BLaER1 treated with 17β-estradiol and CSF1 and Interleukin-3, amounts not matched to agents 10 nM and 100 nM (cell line): Measurements from ENCODE around the gene MCCC1.
"Not testable (repeated sequence)": the region's sequence is repeated elsewhere in the genome, so short reads cannot be mapped to it uniquely, and the experiment has no call there.

Source experiments
- H3K27ac ChIP-seq, 11 experiments: shearing (Covaris generic); formaldehyde crosslinking; 2 replicates each; pipeline ENCODE4 v1.8.1; 2022
- H3K27me3 ChIP-seq, 11 experiments: shearing (Covaris generic); formaldehyde crosslinking; 2 replicates each; pipeline ENCODE4 v1.8.1; 2022
- H3K36me3 ChIP-seq, 11 experiments: shearing (Covaris generic); formaldehyde crosslinking; 2 replicates each; pipeline ENCODE4 v1.8.1; 2022
- H3K4me1 ChIP-seq, 10 experiments: shearing (Covaris generic); formaldehyde crosslinking; 2 replicates each; pipeline ENCODE4 v1.8.1; 2022
- H3K4me2 ChIP-seq, 11 experiments: shearing (Covaris generic); formaldehyde crosslinking; 2 replicates each; pipeline ENCODE4 v1.8.1; 2022
- H3K4me3 ChIP-seq, 10 experiments: shearing (Covaris generic); formaldehyde crosslinking; 2 replicates each; pipeline ENCODE4 v1.8.1; 2022
- H3K9ac ChIP-seq, 11 experiments: shearing (Covaris generic); formaldehyde crosslinking; 2 replicates each; pipeline ENCODE4 v1.8.1; 2022
- H3K9me3 ChIP-seq, 11 experiments: shearing (Covaris generic); formaldehyde crosslinking; replicated peaks in 1 of 11; 2 replicates each; pipeline ENCODE4 v1.8.1; 2022
- H4K20me1 ChIP-seq, 11 experiments: shearing (Covaris generic); formaldehyde crosslinking; 2 replicates each; pipeline ENCODE4 v1.8.1; 2022
- Cebpa-rat ChIP-seq, 11 experiments: shearing (Covaris generic); IDR thresholded peaks; 2 replicates each; pipeline ENCODE4 v1.8.1; 2022

Gene MCCC1

GRCh38 chr3:183108470-183108869 lies 9.2 kb upstream of the MCCC1 start:
- Histone ChIP-seq H3K4me2 (peak overlapping the region in 3 of 11 experiments; percentile 48 to 77 (median 72); a peak in 5 of 22 replicates), H3K9me3 (peaks cover 8 to 28% (median 23%) of the 10 kb centered on the region in 11 experiments; a peak in 19 of 22 replicates), H3K36me3 (no peaks in the 10 kb centered on the region), H3K9ac (no peak overlapping the region), H4K20me1 (no peaks in the 10 kb centered on the region), H3K27me3 (no peaks in the 10 kb centered on the region), H3K4me3 (no peak overlapping the region), H3K4me1 (peaks cover 0 to 24% (median 2%) of the 10 kb centered on the region in 10 experiments; a peak in 11 of 20 replicates), H3K27ac (peak overlapping the region in 2 of 11 experiments; percentile 2 to 37; a peak in 2 of 22 replicates)
- TF ChIP-seq Cebpa-rat (IDR thresholded peaks at IDR 0.05), result no peak

- Histone ChIP-seq H3K9ac (no peak overlapping the region), H3K36me3 (no peaks in the 10 kb centered on the region), H3K9me3 (peaks cover 8 to 28% (median 23%) of the 10 kb centered on the region in 11 experiments; a peak in 19 of 22 replicates), H3K4me1 (peaks cover 0 to 21% (median 2%) of the 10 kb centered on the region in 10 experiments; a peak in 8 of 20 replicates), H4K20me1 (no peaks in the 10 kb centered on the region), H3K4me3 (no peak overlapping the region), H3K4me2 (peak overlapping the region in 3 of 11 experiments; percentile 48 to 77 (median 72); a peak in 6 of 22 replicates), H3K27me3 (no peaks in the 10 kb centered on the region), H3K27ac (peak overlapping the region in 2 of 11 experiments; percentile 2 to 37; a peak in 2 of 22 replicates)
- no peak for TF ChIP-seq Cebpa-rat (IDR thresholded peaks at IDR 0.05)
Measured at GRCh38 chr3:183108001-183108449, 8.7 kb upstream of the MCCC1 start.

- Histone ChIP-seq H3K4me2 (peak overlapping the region in 3 of 11 experiments; percentile 48 to 77 (median 72); a peak in 5 of 22 replicates), H3K9me3 (peaks cover 8 to 28% (median 22%) of the 10 kb centered on the region in 11 experiments; a peak in 19 of 22 replicates), H3K4me1 (peaks cover 0 to 20% (median 2%) of the 10 kb centered on the region in 10 experiments; a peak in 8 of 20 replicates)
- not testable (repeated sequence) for H3K9ac ChIP-seq, H3K27me3 ChIP-seq, H3K27ac ChIP-seq, H4K20me1 ChIP-seq, H3K4me3 ChIP-seq, H3K36me3 ChIP-seq
Measured at GRCh38 chr3:183107372-183107771, 8.1 kb upstream of the MCCC1 start.

- peaks cover 8 to 21% (median 18%) of the 10 kb centered on the region in 11 experiments; a peak in 19 of 22 replicates for H3K9me3 ChIP-seq
- no peak overlapping the region for H3K4me3 ChIP-seq
- no peaks in the 10 kb centered on the region for H3K36me3 ChIP-seq
- H3K27ac ChIP-seq, result no peak overlapping the region
- no peaks in the 10 kb centered on the region for H3K27me3 ChIP-seq
- no peak overlapping the region for H3K4me2 ChIP-seq
- TF ChIP-seq Cebpa-rat (IDR thresholded peaks at IDR 0.05), result no peak
- H4K20me1 ChIP-seq, result no peaks in the 10 kb centered on the region
- H3K4me1 ChIP-seq, result peaks cover 0 to 20% (median 2%) of the 10 kb centered on the region in 10 experiments; a peak in 8 of 20 replicates
- no peak overlapping the region for H3K9ac ChIP-seq
Measured at GRCh38 chr3:183106635-183107034, 7.3 kb upstream of the MCCC1 start.

GRCh38 chr3:183103950-183104349 lies 4.7 kb upstream of the MCCC1 start:
- H3K4me3 ChIP-seq, H3K27ac ChIP-seq, H3K9me3 ChIP-seq, H3K36me3 ChIP-seq, H3K4me2 ChIP-seq, H4K20me1 ChIP-seq, H3K27me3 ChIP-seq, H3K9ac ChIP-seq: not testable (repeated sequence)
- peaks cover 8 to 25% (median 11%) of the 10 kb centered on the region in 10 experiments; a peak in 18 of 20 replicates for H3K4me1 ChIP-seq

- H3K4me2 ChIP-seq, H3K9ac ChIP-seq, H3K9me3 ChIP-seq, H4K20me1 ChIP-seq, H3K4me3 ChIP-seq, H3K27ac ChIP-seq, H3K27me3 ChIP-seq: not testable (repeated sequence)
- Histone ChIP-seq H3K36me3 (peaks cover 0 to 19% (median 7%) of the 10 kb centered on the region in 11 experiments; a peak in 10 of 22 replicates), H3K4me1 (peaks cover 18 to 29% (median 23%) of the 10 kb centered on the region in 10 experiments)
Measured at GRCh38 chr3:183101040-183101439, 1.7 kb upstream of the MCCC1 start.

GRCh38 chr3:183100376-183100775 lies 1.1 kb upstream of the MCCC1 start:
- peak overlapping the region; percentile 60 to 94 (median 81); a peak in 18 of 22 replicates for H3K4me2 ChIP-seq
- H3K9me3 ChIP-seq, result no peaks in the 10 kb centered on the region
- peak overlapping the region in 1 of 10 experiments; percentile 86; a peak in 1 of 20 replicates for H3K4me3 ChIP-seq
- peaks cover 18 to 29% (median 23%) of the 10 kb centered on the region in 10 experiments for H3K4me1 ChIP-seq
- peak overlapping the region in 6 of 11 experiments; percentile 88 to 95 (median 93); a peak in 10 of 22 replicates for H3K27ac ChIP-seq
- peaks cover 0 to 22% (median 10%) of the 10 kb centered on the region in 11 experiments; a peak in 11 of 22 replicates for H3K36me3 ChIP-seq
- H3K9ac ChIP-seq, result peak overlapping the region in 3 of 11 experiments; percentile 94 to 95 (median 94); a peak in 6 of 22 replicates
- no peaks in the 10 kb centered on the region for H3K27me3 ChIP-seq
- no peaks in the 10 kb centered on the region for H4K20me1 ChIP-seq
- TF ChIP-seq Cebpa-rat (IDR thresholded peaks at IDR 0.05), result no peak

- H3K4me1 ChIP-seq, result peaks cover 18 to 29% (median 23%) of the 10 kb centered on the region in 10 experiments
- peak overlapping the region; percentile 80 to 95 (median 90) for H3K4me3 ChIP-seq
- H3K36me3 ChIP-seq, result peaks cover 0 to 26% (median 11%) of the 10 kb centered on the region in 11 experiments; a peak in 13 of 22 replicates
- H3K27me3 ChIP-seq, result no peaks in the 10 kb centered on the region
- peaks cover 0 to 1% (median 0%) of the 10 kb centered on the region in 11 experiments; a peak in 1 of 22 replicates for H4K20me1 ChIP-seq
- H3K9me3 ChIP-seq, result no peaks in the 10 kb centered on the region
- peak overlapping the region; percentile 60 to 94 (median 81) for H3K4me2 ChIP-seq
- TF ChIP-seq Cebpa-rat (IDR thresholded peaks at IDR 0.05), result no peak
- peak overlapping the region; percentile 22 to 95 (median 93); a peak in 19 of 22 replicates for H3K9ac ChIP-seq
- H3K27ac ChIP-seq, result peak overlapping the region in 8 of 11 experiments; percentile 63 to 95 (median 93); a peak in 18 of 22 replicates
Measured at GRCh38 chr3:183099838-183100204, 525 bp upstream of the MCCC1 start.

- H3K4me2 ChIP-seq, result peak overlapping the region; percentile 81 to 94 (median 88)
- H3K9me3 ChIP-seq, result no peaks in the 10 kb centered on the region
- H4K20me1 ChIP-seq, result peaks cover 0 to 5% (median 0%) of the 10 kb centered on the region in 11 experiments; a peak in 1 of 22 replicates
- peaks cover 18 to 29% (median 23%) of the 10 kb centered on the region in 10 experiments for H3K4me1 ChIP-seq
- peak overlapping the region; percentile 80 to 95 (median 90) for H3K4me3 ChIP-seq
- peaks cover under 1 to 39% (median 22%) of the 10 kb centered on the region in 11 experiments; a peak in 20 of 22 replicates for H3K36me3 ChIP-seq
- peak overlapping the region; percentile 86 to 95 (median 93) for H3K9ac ChIP-seq
- no peak for TF ChIP-seq Cebpa-rat (IDR thresholded peaks at IDR 0.05)
- H3K27ac ChIP-seq, result peak overlapping the region; percentile 67 to 95 (median 91)
- H3K27me3 ChIP-seq, result no peaks in the 10 kb centered on the region
Measured at GRCh38 chr3:183098536-183099025, 715 bp downstream of the MCCC1 start.
